ENCODE data around the gene CRYGC.

- TF ChIP-seq CTCF (IDR thresholded peaks at IDR 0.05) (no peak), REST (IDR thresholded peaks at IDR 0.05; ENCODE audit: insufficient read depth in 1 of 2, low read depth in 2 of 2, low read length in 1 of 2) (no peak)
Observed at GRCh38 chr2:208127090-208127489, 2.5 kb downstream of the CRYGC start.

Data from Panc1 (cell line).